ENCODE data around the gene EFCAB6. TPM values are rescaled to one million over a fixed set of nuclear protein-coding genes. Genes with fewer than 3 reads are reported as not detected.

EFCAB6 gene
- total and polyA plus RNA-seq, 2 of the 13 experiments (the other 11 are each of a cell fraction or from before 2014, with no cell fraction given) = not detected

GRCh38 chr22:43798492-43798891 is 13.6 kb downstream of the EFCAB6 start:
- 20% methylated on average over 3 of the region's 5 CpGs for WGBS (ENCODE audit: low lambda C conversion rate)
- Histone ChIP-seq H3K4me3 (replicated peaks in 1 of 3; ENCODE audit: insufficient read depth in 1 of 3, low read depth in 2 of 3, low read length in 3 of 3) (no peak overlapping the region), H3K79me2 (ENCODE audit: insufficient read depth, low read length) (no peaks in the 10 kb centered on the region), H3K36me3 (replicated peaks in 1 of 2; ENCODE audit: control insufficient read depth in 1 of 2, insufficient read depth in 2 of 2, low read length in 2 of 2) (no peaks in the 10 kb centered on the region), H4K20me1 (ENCODE audit: insufficient read depth, low read length) (no peaks in the 10 kb centered on the region), H3K9ac (ENCODE audit: insufficient read depth, low read depth, low read length) (no peak overlapping the region), H2AFZ (ENCODE audit: low read length) (no peak overlapping the region), H3K27ac (ENCODE audit: extremely low read length, insufficient read depth, low read length) (no peak overlapping the region), H3K4me1 (ENCODE audit: insufficient read depth, low read length) (no peaks in the 10 kb centered on the region), H3K27me3 (ENCODE audit: control insufficient read depth in 1 of 2, insufficient read depth in 2 of 2, low read length in 2 of 2) (peaks cover 0 to 4% of the 10 kb centered on the region in 2 experiments; a peak in 1 of 5 replicates), H3K9me3 (ENCODE audit: low read length) (0 out of 2 replicates have a peak, but pooled peaks cover 15% of the 10 kb centered on the region), H3K4me2 (ENCODE audit: low read depth, low read length) (no peak overlapping the region)
- ChIA-PET POLR2A (no interaction called here), CTCF (ENCODE audit: low intra/inter-chr PET ratio, low total read pairs) (no interaction called here)
- TF ChIP-seq ZNF17 (CRISPR knock-in tag; IDR thresholded peaks at IDR 0.05) (no peak), DNMT1 (CRISPR knock-in tag; IDR thresholded peaks at IDR 0.05) (no peak), MTF2 (CRISPR knock-in tag; IDR thresholded peaks at IDR 0.05; ENCODE audit: borderline replicate concordance) (no peak), TEF (CRISPR knock-in tag; IDR thresholded peaks at IDR 0.05) (no peak), ZBTB44 (CRISPR knock-in tag; IDR thresholded peaks at IDR 0.05) (no peak), ZBTB26 (CRISPR knock-in tag; IDR thresholded peaks at IDR 0.05; ENCODE audit: borderline replicate concordance) (no peak), ZFP36 (IDR thresholded peaks at IDR 0.05; ENCODE audit: borderline replicate concordance, low read depth, low read length, partially characterized antibody) (no peak)
- no peak for ATAC-seq
- no TSS peak for BruUV-seq (replicated peaks)
- no peak for DNase-seq (ENCODE audit: low spot score)
- in situ Hi-C loops (cut with HindIII; ENCODE audit: extremely low pct_ligation_motif_present, low pct_unique_long_range_greater_than_20kb) = no loop called here
- FAIRE-seq = no peak
- intact Hi-C loops (cut with micrococcal nuclease; ENCODE audit: unreplicated experiment) = no loop called here

Measured in HepG2 (cell line).